Endothelial cell of umbilical vein (primary cell): ENCODE data around the gene DACT2. TPM values are rescaled to one million over a fixed set of nuclear protein-coding genes. Genes with fewer than 3 reads are reported as not detected.

Source experiments
- BruUV-seq: library from RNA; stranded (reverse); fragments of 400-500 nt; replicated peaks from 2 replicates; lab custom pipeline; 2021; lab: Mats Ljungman, UMichigan
- CTCF ChIA-PET: fragments of 300-600, 350-600 bp; sonication (Branson Sonifier 250); formaldehyde crosslinking; loops from one replicate; lab custom pipeline; 2021; ENCODE audit warnings: antibody characterized with exemption, inconsistent platforms; lab: Charles Lee
- POLR2A ChIA-PET: fragments of 300-600, 350-600 bp; sonication (Branson Sonifier 250); formaldehyde crosslinking; loops from one replicate; lab custom pipeline; 2021; ENCODE audit warnings: antibody characterized with exemption, inconsistent platforms; lab: Charles Lee
- DNase-seq: peaks from one replicate; pipeline ENCODE4 v3.0.0-alpha.2; 2011; ENCODE audit warnings: low read depth, low spot score
- FAIRE-seq: peaks from 2 replicates; lab custom pipeline; 2011; peaks lifted over from hg19 to GRCh38; lab: Jason Lieb, UNC
- H2AFZ ChIP-seq: 2 replicates; pipeline ENCODE4 v1.6.0; 2012; ENCODE audit warnings: low read depth, low read length, control low read depth, inconsistent platforms
- H3K27ac ChIP-seq: 2 replicates; pipeline ENCODE4 v1.5.1; 2011; ENCODE audit warnings: low read depth, mild to moderate bottlenecking, control low read depth, low read length, moderate library complexity; ENCODE audit not compliant: insufficient read depth
- H3K27me3 ChIP-seq, 2 experiments: 2 replicates each; pipeline versions ENCODE4 v1.6.0 to v1.6.1; 2011; ENCODE audit warnings: low read length in 2 of 2, mixed read lengths in 1 of 2; ENCODE audit not compliant: control insufficient read depth in 2 of 2, insufficient read depth in 2 of 2
- H3K36me3 ChIP-seq, 2 experiments: 2 replicates in 1 of 2; 3 replicates in 1 of 2; pipeline ENCODE4 v1.5.1; 2011; ENCODE audit warnings: low read length in 2 of 2, mild to moderate bottlenecking in 1 of 2, moderate library complexity in 1 of 2; ENCODE audit not compliant: control insufficient read depth in 2 of 2, insufficient read depth in 2 of 2; ENCODE audit errors: extremely low read depth in 1 of 2
- H3K4me1 ChIP-seq: 3 replicates; pipeline ENCODE4 v1.5.1; 2011; ENCODE audit warnings: mild to moderate bottlenecking, low read length; ENCODE audit not compliant: control insufficient read depth, insufficient read depth; ENCODE audit errors: extremely low read depth
- H3K4me2 ChIP-seq: 2 replicates; pipeline ENCODE4 v1.6.1; 2011; ENCODE audit warnings: low read length, control low read depth, mixed read lengths; ENCODE audit not compliant: insufficient read depth
- H3K4me3 ChIP-seq, 3 experiments: fragments of 200-600 bp in 1 of 3; sonication (generic), shearing (Covaris generic) in 1 of 3; replicated peaks in 1 of 3; 2 replicates each; pipeline ENCODE4 v1.5.1; 2011 to 2016; ENCODE audit warnings: control low read depth in 3 of 3, low read length in 3 of 3, mild to moderate bottlenecking in 2 of 3, inconsistent platforms in 1 of 3, low read depth in 1 of 3, moderate library complexity in 1 of 3; ENCODE audit not compliant: insufficient read depth in 1 of 3
- H3K79me2 ChIP-seq: 2 replicates; pipeline ENCODE4 v1.6.0; 2012; ENCODE audit warnings: low read length, inconsistent platforms; ENCODE audit not compliant: control insufficient read depth, insufficient read depth
- H3K9ac ChIP-seq: replicated peaks from 2 replicates; pipeline ENCODE3; 2011; ENCODE audit warnings: low read length, control low read depth; ENCODE audit not compliant: insufficient read depth; ENCODE audit errors: extremely low read depth
- H3K9me1 ChIP-seq: replicated peaks from 3 replicates; pipeline ENCODE4 v1.6.0; 2011; ENCODE audit warnings: mild to moderate bottlenecking, low read length; ENCODE audit not compliant: control insufficient read depth, insufficient read depth; ENCODE audit errors: extremely low read depth
- H3K9me3 ChIP-seq: replicated peaks from 2 replicates; pipeline ENCODE4 v1.5.1; 2012; ENCODE audit warnings: low read length, inconsistent platforms; ENCODE audit not compliant: control insufficient read depth, insufficient read depth
- H4K20me1 ChIP-seq: replicated peaks from 2 replicates; pipeline ENCODE3; 2011; ENCODE audit warnings: mild to moderate bottlenecking, low read length; ENCODE audit not compliant: control insufficient read depth, insufficient read depth; ENCODE audit errors: extremely low read depth
- CTCF ChIP-seq, 2 donors: IDR thresholded peaks; 1 replicate in 1 of 2; 2 replicates in 1 of 2; pipeline ENCODE4 v1.5.1; 2011; ENCODE audit warnings: low read length in 2 of 2, mild to moderate bottlenecking in 2 of 2, moderate library complexity in 2 of 2, control low read depth in 1 of 2, inconsistent platforms in 1 of 2, low read depth in 1 of 2; ENCODE audit not compliant: insufficient read depth in 1 of 2; ENCODE audit errors: extremely low read depth in 1 of 2
- EZH2 ChIP-seq: IDR thresholded peaks from 2 replicates; pipeline ENCODE4 v1.6.1; 2012; ENCODE audit warnings: borderline replicate concordance, low read depth, mild to moderate bottlenecking, moderate library complexity, low read length, inconsistent platforms; ENCODE audit not compliant: severe bottlenecking
- FOS ChIP-seq: IDR thresholded peaks from 2 replicates; pipeline ENCODE4 v1.6.1; 2011; ENCODE audit warnings: mild to moderate bottlenecking, low read length, moderate library complexity, borderline replicate concordance; ENCODE audit not compliant: insufficient read depth
- GATA2 ChIP-seq: IDR thresholded peaks from 2 replicates; pipeline ENCODE4 v1.7.0; 2011; ENCODE audit warnings: low read depth, mild to moderate bottlenecking, moderate library complexity, mixed read lengths, low read length; ENCODE audit not compliant: insufficient read length, insufficient read depth
- JUN ChIP-seq: IDR thresholded peaks from 2 replicates; pipeline ENCODE4 v1.6.1; 2011; ENCODE audit warnings: borderline replicate concordance, low read depth; ENCODE audit not compliant: insufficient read length, insufficient read depth
- MAX ChIP-seq: IDR thresholded peaks from 2 replicates; pipeline ENCODE4 v1.6.1; 2011; ENCODE audit not compliant: insufficient read depth, insufficient read length
- MYC ChIP-seq: IDR thresholded peaks from one replicate; pipeline ENCODE4 v1.6.1; 2011; ENCODE audit warnings: mild to moderate bottlenecking, low read depth, low read length
- POLR2A ChIP-seq: IDR thresholded peaks from 2 replicates; pipeline ENCODE4 v1.6.1; 2012; ENCODE audit warnings: low read depth, mild to moderate bottlenecking, control low read depth, low read length
- POLR2AphosphoS5 ChIP-seq: IDR thresholded peaks from 2 replicates; pipeline ENCODE4 v1.6.1; 2012; ENCODE audit warnings: low read depth, mild to moderate bottlenecking, control low read depth, low read length, moderate library complexity; ENCODE audit not compliant: insufficient read depth
- dilution Hi-C: fragments of 300-500 bp; cut with MboI; formaldehyde crosslinking; loops from one replicate; pipeline ENCODE4 v1.15.0; 2019; ENCODE audit warnings: low sequenced_read_pairs; ENCODE audit not compliant: extremely low pct_ligation_motif_present
- intact Hi-C: fragments of 100-400 bp; cut with micrococcal nuclease; formaldehyde crosslinking; loops from one replicate; pipeline ENCODE4 v1.10.0; 2022
- polyA plus RNA-seq, 4 experiments: library from polyadenylated mRNA; depleted of rRNA in 3 of 4; stranded (reverse) in 3 of 4; unstranded in 1 of 4; fragments of >200 nt; gene quantifications; 2 replicates each; pipeline versions ENCODE4 v1.2.1 to v1.2.3, GENCODE V29; 2011 to 2012; ENCODE audit warnings: missing spikeins in 1 of 4
- total RNA-seq: library from RNA; stranded (reverse); gene quantifications from 2 replicates; pipeline ENCODE4 v1.2.3, GENCODE V29; 2021

The DACT2 gene
- total and polyA plus RNA-seq, 2 donors (not counting 3 experiments of a cell fraction or from before 2014, with no cell fraction given) = not detected

GRCh38 chr6:168344338-168344737 lies 24.8 kb upstream of the DACT2 start:
- H3K79me2 ChIP-seq = no peaks in the 10 kb centered on the region
- H3K4me3 ChIP-seq = no peak overlapping the region
- H3K27ac ChIP-seq = no peak overlapping the region
- no peaks in the 10 kb centered on the region for H4K20me1 ChIP-seq
- FAIRE-seq (no peak), DNase-seq (no peak)
- BruUV-seq = no TSS peak
- ChIA-PET CTCF (no interaction called here), POLR2A (no interaction called here)
- H3K9me1 ChIP-seq = no peaks in the 10 kb centered on the region
- H3K9ac ChIP-seq = no peak overlapping the region
- no peak overlapping the region for H3K4me2 ChIP-seq
- H2AFZ ChIP-seq = no peak overlapping the region
- intact Hi-C loops (no loop called here), dilution Hi-C loops (no loop called here)
- no peaks in the 10 kb centered on the region for H3K27me3 ChIP-seq
- H3K4me1 ChIP-seq = no peaks in the 10 kb centered on the region
- no peaks in the 10 kb centered on the region for H3K36me3 ChIP-seq
- TF ChIP-seq EZH2 (no peak), MYC (no peak), GATA2 (no peak), JUN (no peak), POLR2AphosphoS5 (no peak), CTCF (IDR thresholded peaks at IDR 0.05; ENCODE audit: extremely low read depth in 1 of 2, insufficient read depth in 1 of 2, low read depth in 1 of 2, low read length in 2 of 2) (no peak), POLR2A (no peak), FOS (no peak), MAX (no peak)
- no peaks in the 10 kb centered on the region for H3K9me3 ChIP-seq
